HT-29 (cell line): Measurements from ENCODE around the gene ALPK1. TPM values are rescaled to one million over a fixed set of nuclear protein-coding genes. Genes with fewer than 3 reads are reported as not detected.

ENCODE experiments used
- DNase-seq: peaks from one replicate; pipeline ENCODE4 v3.0.0-alpha.2; 2015; ENCODE audit warnings: low spot score
- total RNA-seq: library from RNA; depleted of rRNA; stranded (reverse); fragments of >200 nt; shearing (Covaris generic); gene quantifications from 2 replicates; pipeline ENCODE4 v1.2.3, GENCODE V29; 2014

ALPK1 gene
- total RNA-seq, 1 experiment from 2014 or later, result 4.9 TPM

- peak; percentile 70 for DNase-seq
Observed at GRCh38 chr4:112327965-112328733, 31.0 kb downstream of the ALPK1 start.

- DNase-seq, result no peak
Observed at GRCh38 chr4:112328734-112329130, 31.6 kb downstream of the ALPK1 start.

DNA sequence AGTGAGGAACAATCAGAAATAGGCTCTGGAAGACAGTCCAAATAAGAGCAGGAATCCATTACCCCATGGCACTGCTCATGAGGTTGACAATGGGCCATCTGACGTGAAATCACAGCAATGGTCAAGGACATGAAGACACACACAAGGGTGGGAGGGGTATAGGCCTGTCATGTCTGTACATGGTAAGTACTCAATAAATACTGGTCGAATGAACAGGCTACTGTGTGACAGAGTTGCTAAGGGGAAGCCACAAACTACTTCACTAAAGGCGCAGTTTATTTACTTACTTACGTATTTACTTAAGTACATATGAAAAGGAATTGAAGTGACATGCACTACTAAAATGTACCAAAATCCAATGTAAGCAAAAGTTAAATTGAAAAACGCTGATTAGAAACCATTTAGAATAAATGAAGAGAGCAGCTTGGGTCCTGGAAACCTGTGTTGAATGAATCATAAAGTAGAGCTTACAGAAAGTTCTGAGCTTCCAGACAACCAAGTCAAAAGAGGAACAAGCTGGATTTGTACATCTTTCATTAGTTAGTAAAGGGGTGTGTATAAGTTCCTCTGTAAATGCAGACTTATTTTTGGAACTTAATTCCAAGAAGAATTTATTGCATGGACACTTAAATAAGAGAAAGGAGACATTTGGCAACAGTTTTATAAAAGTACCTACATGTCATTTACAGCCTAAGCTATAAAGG, 32.7 kb downstream of the ALPK1 start:
- DNase-seq, result no peak

DNA sequence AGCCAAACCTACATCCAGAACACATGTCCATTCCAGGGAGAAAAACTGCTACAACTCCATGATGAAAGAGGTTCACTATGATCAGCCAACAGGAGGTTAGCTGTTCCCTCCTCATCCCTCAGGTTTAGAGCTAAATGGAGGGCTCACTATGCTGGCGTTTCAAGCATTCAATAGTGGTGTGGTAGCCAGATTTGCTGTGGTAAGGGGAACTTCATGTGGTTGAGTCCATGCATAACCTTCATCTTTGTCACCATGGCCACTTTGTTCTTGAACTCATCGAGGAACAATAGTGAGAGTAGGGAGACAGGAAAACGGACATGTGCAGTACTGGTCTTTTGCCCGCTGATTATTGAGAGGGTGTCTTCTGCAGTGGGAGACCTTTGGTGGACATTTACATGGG, 33.8 kb downstream of the ALPK1 start:
- no peak for DNase-seq

DNA sequence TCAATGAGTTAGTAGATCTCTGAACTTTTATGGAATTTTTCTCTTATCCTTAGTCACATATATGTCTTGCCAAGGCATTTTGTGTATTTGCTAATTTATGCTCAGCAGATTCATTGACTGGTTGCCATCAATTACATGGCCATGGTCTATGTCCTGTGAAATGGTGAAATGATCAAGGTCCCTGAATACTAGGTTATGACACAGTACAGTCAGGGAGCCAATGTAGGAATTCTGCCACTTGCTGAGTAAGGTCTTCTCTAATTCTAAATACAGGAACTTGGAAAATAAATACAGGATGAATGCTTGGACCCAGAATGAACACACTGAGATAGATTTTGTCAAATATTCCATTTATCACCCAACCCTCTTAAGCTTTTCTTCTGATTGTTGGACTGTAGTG, 35.2 kb downstream of the ALPK1 start:
- no peak for DNase-seq

GRCh38 chr4:112340023-112340422, 42.9 kb downstream of the ALPK1 start:
- no peak for DNase-seq

- DNase-seq, result no peak
Observed at GRCh38 chr4:112341033-112341432, 43.9 kb downstream of the ALPK1 start.

GRCh38 chr4:112343330-112344080, 46.3 kb downstream of the ALPK1 start:
- no peak for DNase-seq

- DNase-seq, result peak; percentile 20
Observed at GRCh38 chr4:112348488-112349158, 51.5 kb downstream of the ALPK1 start.

DNA sequence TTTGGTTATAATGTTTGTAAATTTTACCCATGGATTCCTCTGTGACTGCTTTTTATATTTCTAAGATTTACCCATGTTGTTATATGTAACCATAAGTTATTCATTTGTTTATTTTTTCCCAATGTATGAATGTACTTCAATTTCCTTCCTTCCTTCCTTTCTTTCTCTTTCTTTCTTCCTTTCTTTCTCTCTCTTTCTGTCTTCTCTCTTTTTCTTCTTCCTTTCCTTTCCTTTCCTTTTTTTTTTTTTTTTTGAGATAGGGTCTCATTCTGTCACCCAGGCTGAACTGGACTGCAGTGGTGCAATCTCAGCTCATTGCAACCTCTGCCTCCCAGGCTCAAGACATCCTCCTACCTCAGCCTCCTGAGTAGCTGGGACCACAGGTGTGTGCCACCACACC, 55.6 kb downstream of the ALPK1 start:
- no peak for DNase-seq

- DNase-seq, result no peak
Observed at GRCh38 chr4:112355662-112356061, 58.5 kb downstream of the ALPK1 start.

DNA sequence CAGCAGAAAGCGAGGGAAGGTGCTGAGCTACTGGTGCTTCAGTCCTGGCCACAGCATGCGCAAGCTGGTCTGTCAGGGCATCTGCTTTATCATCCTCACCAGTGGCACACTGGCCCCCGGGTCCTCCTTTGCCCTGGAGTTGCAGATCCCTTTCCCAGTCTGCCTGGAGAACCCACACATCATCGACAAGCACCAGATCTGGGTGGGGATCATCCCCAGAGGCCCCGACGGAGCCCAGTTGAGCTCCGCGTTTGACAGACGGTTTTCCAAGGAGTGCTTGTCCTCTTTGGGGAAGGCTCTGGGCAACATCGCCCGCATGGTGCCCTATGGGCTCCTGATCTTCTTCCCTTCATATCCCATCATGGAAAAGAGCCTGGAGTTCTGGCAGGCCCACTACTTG, 60.3 kb downstream of the ALPK1 start:
- DNase-seq, result no peak

GRCh38 chr4:112357897-112358296, 60.7 kb downstream of the ALPK1 start:
- no peak for DNase-seq

GRCh38 chr4:112358415-112358814, 61.2 kb downstream of the ALPK1 start:
- no peak for DNase-seq

DNA sequence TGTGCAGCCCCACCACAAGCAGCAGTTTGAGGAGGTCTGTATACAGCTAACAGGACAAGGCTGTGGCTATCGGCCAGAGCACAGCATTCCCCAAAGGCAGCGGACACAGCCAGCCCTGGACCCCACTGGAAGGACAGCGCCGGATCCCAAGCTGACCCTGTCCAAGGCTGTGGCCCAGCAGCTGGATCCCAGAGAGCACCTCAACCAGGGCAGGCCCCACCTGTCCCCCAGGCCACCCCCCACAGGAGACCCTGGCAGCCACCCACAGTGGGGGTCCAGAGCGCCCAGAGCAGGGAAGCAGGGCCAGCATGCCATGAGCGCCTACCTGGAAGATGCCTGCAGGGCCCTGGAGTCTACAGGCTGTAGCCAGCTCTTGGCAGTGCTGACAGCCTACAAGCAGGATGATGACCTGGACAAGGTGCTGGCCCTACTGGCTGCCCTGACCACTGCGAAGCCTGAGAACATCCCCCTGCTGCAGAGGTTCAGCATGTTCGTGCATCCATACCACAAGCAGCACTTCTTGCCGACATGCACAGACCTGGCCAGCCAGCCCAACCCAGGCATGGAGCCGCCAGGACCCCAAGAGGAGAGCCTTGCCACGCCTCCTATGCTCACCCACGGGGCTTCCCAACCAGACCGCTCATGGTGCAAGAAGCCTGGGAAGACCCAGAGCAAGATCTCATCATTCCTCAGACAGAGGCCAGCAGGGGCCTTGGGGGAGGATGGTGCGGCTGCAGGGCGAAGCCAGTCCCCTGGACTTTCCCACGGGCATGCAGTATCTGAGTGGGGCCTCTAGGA, 62.0 kb downstream of the ALPK1 start:
- DNase-seq, result no peak

DNA sequence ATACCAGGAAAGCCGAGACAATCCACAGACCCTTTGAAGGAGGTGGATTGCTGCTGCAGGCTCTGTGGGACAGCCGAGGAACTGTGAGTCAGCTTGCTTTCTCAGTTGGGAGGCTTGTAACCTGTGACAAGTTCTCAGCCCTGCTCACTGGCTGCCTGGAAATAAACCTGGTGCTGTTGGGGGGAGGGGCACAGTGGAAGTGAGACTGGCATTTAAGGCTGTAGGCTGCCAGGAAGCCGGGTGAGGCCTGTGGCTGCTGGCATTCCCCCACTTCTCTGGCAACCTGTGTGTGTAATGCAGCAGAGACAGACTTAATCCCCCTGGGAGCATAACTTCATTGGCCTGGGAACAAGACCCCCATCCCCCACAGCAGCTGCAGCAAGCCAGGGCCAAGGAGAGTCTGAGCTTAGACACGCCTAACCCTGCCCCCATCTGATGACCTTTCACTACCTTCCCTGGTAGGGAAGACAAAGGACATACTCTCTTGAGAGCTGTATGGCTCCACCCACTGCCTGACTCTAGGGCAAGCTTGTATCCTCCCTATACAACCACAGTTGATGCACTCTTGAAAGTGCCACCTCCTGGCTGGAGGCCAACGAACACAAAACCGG, 64.1 kb downstream of the ALPK1 start:
- peak; percentile 26 for DNase-seq

DNA sequence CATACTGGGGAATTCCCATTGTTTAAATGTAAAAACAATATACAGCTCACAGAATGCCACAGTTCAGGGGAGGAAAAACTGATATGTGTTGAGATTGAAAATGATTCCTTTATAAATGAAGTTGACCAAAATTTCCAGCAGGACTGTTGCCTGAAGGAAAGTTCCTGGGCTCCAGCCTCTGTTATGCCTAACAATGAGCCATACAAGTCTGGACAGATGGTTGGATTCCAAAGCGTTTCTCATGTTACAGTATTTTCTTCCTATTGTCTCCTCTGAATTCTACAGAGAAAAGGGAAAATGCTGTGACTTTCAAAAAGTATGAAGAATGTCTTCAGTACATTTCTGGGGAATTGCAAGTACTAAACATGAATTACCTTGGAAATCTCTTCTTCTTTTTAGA, 73.3 kb downstream of the ALPK1 start:
- no peak for DNase-seq

GRCh38 chr4:112371361-112371760, 74.2 kb downstream of the ALPK1 start:
- DNase-seq, result no peak

- DNase-seq, result no peak
Observed at GRCh38 chr4:112374850-112375249, 77.7 kb downstream of the ALPK1 start.

DNA sequence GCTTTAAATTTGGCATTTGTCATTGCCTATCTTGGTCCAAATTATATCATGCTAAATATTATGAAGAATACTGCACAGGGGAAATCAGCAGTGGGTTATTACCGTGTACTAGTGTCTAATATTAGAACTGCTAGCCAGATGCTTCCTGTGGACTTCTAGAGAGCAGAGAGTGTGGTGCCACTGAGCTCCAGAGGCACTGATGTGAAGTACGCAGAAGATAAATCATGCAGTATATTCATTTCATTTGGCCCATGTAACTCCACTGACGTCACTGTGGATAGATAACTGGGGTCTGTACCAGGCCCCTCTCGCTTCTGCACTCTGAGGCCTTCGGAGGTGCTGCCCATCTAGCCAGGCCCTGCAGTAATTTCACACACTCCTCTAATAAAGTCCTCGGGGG, 80.0 kb downstream of the ALPK1 start:
- no peak for DNase-seq
